GM12872 (cell line): ENCODE measurements around the gene HTRA2.

Experiments
- TF ChIP-seq, protein P1 (sequence below): IDR thresholded peaks from 3 replicates; pipeline ENCODE4 v1.5.1; 2011; ENCODE audit warnings: low read depth, mild to moderate bottlenecking, low read length, moderate library complexity; ENCODE audit not compliant: insufficient read depth

HTRA2 gene

DNA sequence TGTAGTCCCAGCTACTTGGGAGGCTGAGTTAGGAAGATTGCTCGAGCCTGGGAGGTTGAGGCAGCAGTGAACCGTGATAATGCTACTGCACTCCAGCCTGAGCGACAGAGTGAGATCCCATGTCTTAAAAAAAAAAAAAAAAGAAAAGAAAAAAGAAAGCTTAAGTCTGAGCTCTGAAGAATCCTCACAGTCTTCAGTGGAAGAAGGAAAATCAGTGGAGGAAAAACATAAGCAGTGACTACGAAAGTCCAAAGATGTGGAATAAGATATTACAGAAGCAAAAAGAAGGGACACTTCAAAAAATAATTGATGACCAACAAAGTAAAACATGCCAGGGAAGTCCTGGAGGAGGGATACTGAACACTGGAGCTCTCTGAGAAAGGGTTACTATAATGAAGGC lies 19.5 kb upstream of the HTRA2 start:
- TF ChIP-seq, protein P1, sequence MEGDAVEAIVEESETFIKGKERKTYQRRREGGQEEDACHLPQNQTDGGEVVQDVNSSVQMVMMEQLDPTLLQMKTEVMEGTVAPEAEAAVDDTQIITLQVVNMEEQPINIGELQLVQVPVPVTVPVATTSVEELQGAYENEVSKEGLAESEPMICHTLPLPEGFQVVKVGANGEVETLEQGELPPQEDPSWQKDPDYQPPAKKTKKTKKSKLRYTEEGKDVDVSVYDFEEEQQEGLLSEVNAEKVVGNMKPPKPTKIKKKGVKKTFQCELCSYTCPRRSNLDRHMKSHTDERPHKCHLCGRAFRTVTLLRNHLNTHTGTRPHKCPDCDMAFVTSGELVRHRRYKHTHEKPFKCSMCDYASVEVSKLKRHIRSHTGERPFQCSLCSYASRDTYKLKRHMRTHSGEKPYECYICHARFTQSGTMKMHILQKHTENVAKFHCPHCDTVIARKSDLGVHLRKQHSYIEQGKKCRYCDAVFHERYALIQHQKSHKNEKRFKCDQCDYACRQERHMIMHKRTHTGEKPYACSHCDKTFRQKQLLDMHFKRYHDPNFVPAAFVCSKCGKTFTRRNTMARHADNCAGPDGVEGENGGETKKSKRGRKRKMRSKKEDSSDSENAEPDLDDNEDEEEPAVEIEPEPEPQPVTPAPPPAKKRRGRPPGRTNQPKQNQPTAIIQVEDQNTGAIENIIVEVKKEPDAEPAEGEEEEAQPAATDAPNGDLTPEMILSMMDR = no peak

DNA sequence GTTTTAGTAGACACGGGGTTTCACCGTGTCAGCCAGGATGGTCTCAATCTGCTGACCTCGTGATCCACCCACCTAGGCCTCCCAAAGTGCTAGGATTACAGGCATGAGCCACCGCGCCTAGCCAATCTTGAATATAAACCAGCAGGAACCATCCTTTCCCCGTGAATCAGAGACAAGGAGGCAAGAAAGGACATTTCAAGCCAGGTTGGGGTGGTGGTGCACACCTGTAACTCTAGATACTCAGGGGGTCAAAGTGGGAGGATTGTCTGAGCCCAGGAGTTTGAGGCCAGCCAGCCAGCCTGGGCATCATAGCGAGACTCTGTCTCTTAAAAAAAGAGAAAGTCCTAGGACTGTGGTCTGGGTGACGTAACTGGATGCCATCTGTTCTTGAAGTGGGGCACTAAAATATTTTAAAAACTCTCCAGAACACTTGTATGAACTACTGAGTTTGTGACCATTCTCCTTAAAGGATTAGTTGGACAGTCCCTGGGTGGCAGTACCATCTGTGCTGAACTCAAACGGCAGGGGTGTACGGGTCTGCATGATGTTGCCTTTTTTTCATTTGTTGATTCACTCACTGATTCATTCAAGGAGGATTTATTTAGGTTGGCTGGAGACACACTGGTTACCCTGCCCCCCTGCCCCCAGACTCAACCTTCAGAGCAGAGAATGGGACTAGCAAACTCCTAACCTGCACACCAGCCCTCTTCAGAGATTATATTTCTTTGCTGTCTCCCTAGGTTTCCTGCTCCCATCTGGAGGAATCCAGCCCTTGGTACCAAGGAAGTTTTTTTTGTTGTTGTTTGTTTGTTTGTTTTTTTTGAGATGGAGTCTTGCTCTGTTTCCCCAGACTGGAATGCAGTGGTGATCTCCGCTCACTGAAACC lies 18.4 kb upstream of the HTRA2 start:
- TF ChIP-seq, protein P1 = no peak

DNA sequence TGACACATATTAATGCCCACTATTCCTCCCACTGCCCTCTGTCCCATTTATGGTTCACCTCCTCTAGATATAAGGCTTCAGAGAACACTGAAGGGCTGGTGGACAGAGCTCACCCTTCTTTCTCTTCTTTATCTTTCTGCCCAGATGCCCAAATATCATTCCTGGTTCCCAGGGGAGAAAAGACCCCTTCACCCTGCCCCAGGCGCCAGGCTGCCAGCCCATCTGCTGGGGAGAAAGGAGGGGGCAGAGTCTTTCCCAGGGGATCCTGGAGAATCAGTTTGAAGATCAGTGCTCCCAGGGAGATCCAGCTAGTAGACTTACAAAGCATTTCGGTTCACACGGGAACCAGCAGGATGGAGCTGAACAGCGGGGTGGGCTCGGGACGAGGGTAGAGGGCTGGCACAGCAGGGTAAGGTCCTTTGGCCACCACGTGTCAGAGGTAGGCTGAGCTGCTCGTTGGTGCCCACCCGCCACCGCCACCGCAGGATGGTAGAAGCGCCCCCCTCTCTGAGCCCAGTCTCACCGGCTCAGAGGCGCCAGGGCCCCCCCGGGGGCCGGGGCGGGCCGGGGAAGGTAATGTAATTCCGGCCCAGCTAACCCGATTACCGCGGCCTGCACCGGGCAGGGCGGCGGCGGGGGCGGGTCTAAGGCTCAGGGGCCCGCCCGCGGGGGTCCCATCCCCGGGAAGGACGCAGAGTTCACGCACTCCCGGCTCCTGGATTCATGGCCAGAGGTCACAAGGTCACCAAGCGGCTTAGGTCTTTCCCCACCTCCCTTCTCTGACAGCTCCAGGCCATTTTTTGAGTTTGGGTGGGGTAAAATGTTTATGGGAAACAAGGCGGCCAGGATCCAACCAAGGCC lies 16.8 kb upstream of the HTRA2 start:
- TF ChIP-seq, protein P1 = no peak

DNA sequence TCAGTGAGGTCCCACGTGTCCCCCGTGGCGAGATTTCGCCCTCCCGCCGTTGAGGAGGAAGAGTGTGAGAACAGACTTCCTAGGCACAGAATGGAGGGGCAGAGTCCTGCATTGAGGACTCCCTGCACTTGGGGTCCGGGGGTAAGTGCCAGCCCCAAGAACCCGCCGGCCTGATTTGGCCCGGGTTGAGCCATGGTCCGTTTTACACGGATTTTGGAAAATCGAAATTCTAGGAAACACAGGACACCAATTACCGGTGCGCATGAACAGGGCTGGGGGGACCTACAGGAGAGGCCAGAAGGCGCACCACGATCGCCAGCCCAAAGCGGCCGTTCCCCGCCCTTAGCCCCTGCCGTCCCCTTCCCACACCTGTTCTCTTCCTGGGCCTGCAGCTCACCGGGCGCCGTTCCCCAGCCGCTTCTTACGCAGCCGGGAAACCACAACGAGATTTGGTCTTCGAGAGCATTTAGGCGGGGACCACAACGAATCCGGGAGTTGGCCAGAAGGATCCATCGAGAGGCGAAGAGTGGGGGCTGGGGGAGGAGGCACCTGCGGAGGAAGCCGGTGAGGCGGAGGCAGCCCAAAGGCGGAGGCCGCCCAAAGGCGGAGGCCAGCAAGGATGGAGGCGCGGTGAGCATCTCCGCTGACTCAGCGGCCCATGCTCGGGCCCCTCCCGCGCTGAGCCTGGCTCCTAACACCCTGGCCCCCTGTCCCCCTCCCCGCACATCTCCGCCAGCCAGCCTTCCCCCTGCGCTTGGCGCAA lies 15.9 kb upstream of the HTRA2 start:
- TF ChIP-seq, protein P1 = no peak

DNA sequence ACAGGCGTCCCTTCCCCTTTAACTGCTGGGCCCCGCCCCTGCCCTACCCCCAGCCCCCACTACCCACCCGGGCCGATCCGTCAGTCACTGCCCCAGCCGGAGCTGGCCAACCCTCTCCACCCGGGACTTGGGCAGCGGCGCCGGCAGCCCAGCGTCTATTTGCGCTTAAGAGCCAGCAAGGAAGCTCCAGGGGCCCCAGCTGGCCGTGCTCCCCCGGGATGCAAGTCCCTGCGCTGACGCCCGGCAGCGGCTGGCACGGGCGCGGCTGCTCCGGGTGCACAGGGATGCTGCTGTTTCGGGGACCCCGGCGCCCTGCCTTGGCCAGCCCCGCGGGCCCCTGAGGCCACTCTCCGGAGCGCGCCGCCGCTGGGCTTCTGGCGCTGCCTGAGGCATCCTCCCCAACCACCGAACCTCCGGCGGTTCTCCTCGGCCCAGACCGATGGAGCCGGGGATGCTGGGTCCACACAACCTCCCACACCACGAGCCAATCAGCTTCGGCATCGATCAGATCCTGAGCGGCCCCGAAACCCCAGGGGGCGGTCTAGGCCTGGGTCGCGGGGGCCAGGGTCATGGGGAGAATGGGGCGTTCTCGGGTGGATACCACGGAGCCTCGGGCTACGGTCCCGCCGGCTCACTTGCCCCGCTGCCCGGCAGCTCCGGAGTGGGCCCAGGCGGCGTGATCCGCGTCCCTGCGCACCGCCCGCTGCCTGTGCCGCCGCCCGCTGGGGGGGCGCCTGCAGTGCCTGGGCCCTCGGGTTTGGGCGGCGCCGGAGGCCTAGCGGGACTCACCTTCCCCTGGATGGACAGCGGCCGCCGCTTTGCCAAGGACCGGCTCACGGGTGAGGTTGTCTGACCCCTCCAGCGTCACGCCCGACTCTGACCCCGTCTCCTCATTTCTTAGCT lies 15.1 kb upstream of the HTRA2 start, which contains the start of gene TLX2:
TLX2 (plus strand) TSS at position 83 of the 903 bp plus-strand sequence; CDS start at position 440, 357 bp downstream.
- TF ChIP-seq, protein P1 = no peak

DNA sequence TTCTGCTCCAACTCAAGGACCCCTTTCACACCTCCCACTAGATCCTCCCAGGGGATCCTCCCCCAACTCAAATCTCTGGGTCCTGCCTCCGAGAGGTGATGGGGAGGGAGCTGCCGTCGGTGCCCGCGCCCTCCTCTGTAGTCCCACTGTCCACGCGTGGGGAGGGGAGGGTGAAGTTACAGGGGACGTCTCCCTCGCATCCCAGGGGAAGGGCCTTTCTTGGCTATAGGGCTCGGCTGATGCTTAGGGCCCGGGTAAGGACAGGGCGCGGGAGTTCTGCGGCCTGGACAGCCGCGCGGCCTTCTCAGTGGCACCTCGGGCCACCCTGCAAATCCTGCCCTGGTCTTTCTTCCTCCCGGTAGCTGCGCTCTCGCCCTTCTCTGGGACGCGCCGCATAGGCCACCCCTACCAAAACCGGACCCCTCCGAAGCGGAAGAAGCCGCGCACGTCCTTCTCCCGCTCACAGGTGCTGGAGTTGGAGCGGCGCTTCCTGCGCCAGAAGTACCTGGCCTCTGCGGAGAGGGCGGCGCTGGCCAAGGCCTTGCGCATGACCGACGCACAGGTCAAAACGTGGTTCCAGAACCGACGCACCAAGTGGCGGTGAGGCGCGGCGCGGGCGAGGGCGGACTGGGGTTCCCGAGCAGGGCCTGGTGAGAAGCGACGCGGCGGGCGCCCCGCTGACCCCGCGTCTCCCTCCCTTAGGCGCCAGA lies 14.3 kb upstream of the HTRA2 start:
- TF ChIP-seq, protein P1 = no peak
